SK-N-SH treated with all-trans-retinoic acid at 6 μM for 48 hours (cell line): ENCODE measurements around the gene ORAI3.
A peak's percentile ranks its signal among the peaks of the same experiment; 100 is the strongest.

Source experiments
- ATAC-seq: fragments of 200-7000 bp; cut with Tn5 transposase; 3 replicates; pipeline ENCODE4 v1.9.1; 2020; ENCODE audit warnings: mild to moderate bottlenecking, moderate library complexity
- ARNTL ChIP-seq: fragments of 450-650 bp; formaldehyde crosslinking; IDR thresholded peaks from 2 replicates; pipeline ENCODE4 v1.5.0; 2020; ENCODE audit warnings: low read depth, mild to moderate bottlenecking, moderate library complexity, borderline replicate concordance
- BACH2 ChIP-seq: fragments of 250-450 bp; sonication (Bioruptor Pico); IDR thresholded peaks from 2 replicates; pipeline ENCODE4 v1.9.0; 2021; ENCODE audit warnings: mild to moderate bottlenecking, borderline replicate concordance
- CREB5 ChIP-seq: fragments of 250-450 bp; sonication (Bioruptor Pico); IDR thresholded peaks from 2 replicates; pipeline ENCODE4 v1.5.1; 2020; ENCODE audit warnings: low read depth, mild to moderate bottlenecking, moderate library complexity
- CSRNP3 ChIP-seq: fragments of 250-450 bp; sonication (Bioruptor Pico); IDR thresholded peaks from 2 replicates; pipeline ENCODE4 v1.5.1; 2021; ENCODE audit warnings: mild to moderate bottlenecking, moderate library complexity
- GLIS3 ChIP-seq: fragments of 250-450 bp; sonication (Bioruptor Pico); IDR thresholded peaks from 2 replicates; pipeline ENCODE4 v1.5.0; 2020; ENCODE audit warnings: mild to moderate bottlenecking, moderate library complexity
- ISL1 ChIP-seq: fragments of 250-450 bp; sonication (Bioruptor Pico); IDR thresholded peaks from 2 replicates; pipeline ENCODE4 v2.1.2; 2022; ENCODE audit warnings: mild to moderate bottlenecking, moderate library complexity
- OSR1 ChIP-seq: fragments of 250-450 bp; sonication (Bioruptor Pico); IDR thresholded peaks from 2 replicates; pipeline ENCODE4 v1.8.0; 2022; ENCODE audit warnings: moderate library complexity, mild to moderate bottlenecking, inconsistent platforms
- PATZ1 ChIP-seq: fragments of 250-450 bp; sonication (Bioruptor Pico); IDR thresholded peaks from 2 replicates; pipeline ENCODE4 v1.8.0; 2020; ENCODE audit warnings: mild to moderate bottlenecking, moderate library complexity, borderline replicate concordance
- POU6F1 ChIP-seq: fragments of 250-450 bp; sonication (Bioruptor Pico); IDR thresholded peaks from 2 replicates; pipeline ENCODE4 v1.8.0; 2021; ENCODE audit warnings: low read depth, mild to moderate bottlenecking, moderate library complexity, borderline replicate concordance
- PPARA ChIP-seq: fragments of 250-450 bp; sonication (Bioruptor Pico); IDR thresholded peaks from 2 replicates; pipeline ENCODE4 v1.5.0; 2020; ENCODE audit warnings: mild to moderate bottlenecking, borderline replicate concordance
- RARB ChIP-seq: fragments of 250-450 bp; sonication (Bioruptor Pico); IDR thresholded peaks from 2 replicates; pipeline ENCODE4 v1.8.0; 2021; ENCODE audit warnings: mild to moderate bottlenecking, moderate library complexity
- SNAI2 ChIP-seq: fragments of 250-450 bp; sonication (Bioruptor Pico); IDR thresholded peaks from 2 replicates; pipeline ENCODE4 v1.5.0; 2020; ENCODE audit warnings: mild to moderate bottlenecking, moderate library complexity
- TCF4 ChIP-seq: fragments of 250-450 bp; sonication (Bioruptor Pico); IDR thresholded peaks from 2 replicates; pipeline ENCODE4 v1.8.0; 2021; ENCODE audit warnings: mild to moderate bottlenecking, moderate library complexity, borderline replicate concordance
- TOX ChIP-seq: fragments of 250-450 bp; sonication (Bioruptor Pico); IDR thresholded peaks from 2 replicates; pipeline ENCODE4 v1.8.0; 2021; ENCODE audit warnings: mild to moderate bottlenecking, moderate library complexity, borderline replicate concordance
- TSHZ2 ChIP-seq: fragments of 250-450 bp; sonication (Bioruptor Pico); IDR thresholded peaks from 2 replicates; pipeline ENCODE4 v1.5.0; 2020; ENCODE audit warnings: mild to moderate bottlenecking, moderate library complexity
- ZC3H10 ChIP-seq: fragments of 250-450 bp; sonication (Bioruptor Pico); IDR thresholded peaks from 2 replicates; pipeline ENCODE4 v1.5.1; 2021; ENCODE audit warnings: mild to moderate bottlenecking, moderate library complexity
- ZFP3 ChIP-seq: fragments of 250-450 bp; sonication (Bioruptor Pico); IDR thresholded peaks from 2 replicates; pipeline ENCODE4 v1.5.0; 2020; ENCODE audit warnings: mild to moderate bottlenecking, moderate library complexity
- ZFP30 ChIP-seq: fragments of 450-650 bp; formaldehyde crosslinking; IDR thresholded peaks from 2 replicates; pipeline ENCODE4 v1.5.0; 2022; ENCODE audit warnings: mild to moderate bottlenecking, moderate library complexity
- ZNF565 ChIP-seq: fragments of 450-650 bp; formaldehyde crosslinking; conservative IDR thresholded peaks from 2 replicates; pipeline ENCODE4 v1.5.0; 2020; ENCODE audit warnings: low read depth, mild to moderate bottlenecking, moderate library complexity
- ZNF70 ChIP-seq: fragments of 450-650 bp; formaldehyde crosslinking; IDR thresholded peaks from 2 replicates; pipeline ENCODE4 v1.5.0; 2020; ENCODE audit warnings: mild to moderate bottlenecking, moderate library complexity
- ZNF8 ChIP-seq: fragments of 450-650 bp; formaldehyde crosslinking; IDR thresholded peaks from 2 replicates; pipeline ENCODE4 v1.5.0; 2020; ENCODE audit warnings: mild to moderate bottlenecking, moderate library complexity

ORAI3 gene

GRCh38 chr16:30948667-30949649 lies at the start of gene ORAI3:
Gene ORAI3, plus strand, starts transcription at chr16:30949068. Its CDS starts 222 bp downstream, at chr16:30949290.
- peak; percentile 76 for ATAC-seq
- no peak for TF ChIP-seq ZFP3 (CRISPR knock-in tag)
- TF ChIP-seq ZC3H10 (CRISPR knock-in tag) = peak; percentile 39; the same call in 1 of the 2 replicates
- no peak for TF ChIP-seq BACH2 (CRISPR knock-in tag)
- TF ChIP-seq ZNF565 (CRISPR knock-in tag) = no peak
- peak; percentile 27; the same call in 1 of the 2 replicates for TF ChIP-seq GLIS3 (CRISPR knock-in tag)
- TF ChIP-seq, all 23 proteins: peak for 2

GRCh38 chr16:30899794-30900193 lies 49.1 kb upstream of the ORAI3 start:
- ATAC-seq = no peak
- TF ChIP-seq TOX (CRISPR knock-in tag) (no peak), GLIS3 (CRISPR knock-in tag) (no peak), TSHZ2 (no peak), ZC3H10 (CRISPR knock-in tag) (no peak), ZNF70 (no peak), ARNTL (CRISPR knock-in tag) (no peak), BACH2 (CRISPR knock-in tag) (no peak), ZNF8 (no peak), RARB (CRISPR knock-in tag) (no peak), ZFP30 (CRISPR knock-in tag) (no peak), POU6F1 (CRISPR knock-in tag) (no peak), CSRNP3 (CRISPR knock-in tag) (no peak), CREB5 (no peak), PATZ1 (CRISPR knock-in tag) (no peak), TCF4 (CRISPR knock-in tag) (no peak), PPARA (CRISPR knock-in tag) (no peak), OSR1 (CRISPR knock-in tag) (no peak), SNAI2 (CRISPR knock-in tag) (no peak), ISL1 (no peak), ZNF565 (CRISPR knock-in tag) (no peak)
